Parathyroid adenoma (tissue), 2 donors: Measurements from ENCODE around the gene SUGP2.

Source experiments
- H2AFZ ChIP-seq: fragments of 300-600 bp; sonication (generic); one replicate; pipeline ENCODE4 v1.7.0; 2017; ENCODE audit warnings: antibody characterized with exemption, mild to moderate bottlenecking
- H3K27ac ChIP-seq: fragments of 300-600 bp; sonication (generic); one replicate; pipeline ENCODE4 v1.7.0; 2017
- H3K27me3 ChIP-seq: fragments of 300-600 bp; sonication (generic); one replicate; pipeline ENCODE4 v1.7.0; 2017; ENCODE audit warnings: low read length; ENCODE audit not compliant: control insufficient read depth, insufficient read depth
- H3K36me3 ChIP-seq: fragments of 300-600 bp; sonication (generic); one replicate; pipeline ENCODE4 v1.7.0; 2017; ENCODE audit warnings: low read length; ENCODE audit not compliant: control insufficient read depth, insufficient read depth
- H3K4me1 ChIP-seq: fragments of 300-600 bp; sonication (generic); one replicate; pipeline ENCODE4 v1.7.0; 2017; ENCODE audit warnings: control low read depth
- H3K4me2 ChIP-seq: fragments of 300-600 bp; sonication (generic); one replicate; pipeline ENCODE4 v1.7.0; 2017; ENCODE audit warnings: low read length
- H3K4me3 ChIP-seq: fragments of 300-600 bp; sonication (generic); one replicate; pipeline ENCODE4 v1.7.0; 2017; ENCODE audit warnings: low read depth, low read length
- H3K79me2 ChIP-seq: fragments of 300-600 bp; sonication (generic); one replicate; pipeline ENCODE4 v1.7.0; 2017; ENCODE audit warnings: control low read depth
- H3K9ac ChIP-seq: fragments of 300-600 bp; sonication (generic); one replicate; pipeline ENCODE4 v1.7.0; 2017; ENCODE audit warnings: mild to moderate bottlenecking
- H3K9me3 ChIP-seq: fragments of 300-600 bp; sonication (generic); one replicate; pipeline ENCODE4 v1.7.0; 2017; ENCODE audit warnings: low read length; ENCODE audit not compliant: control insufficient read depth
- TF ChIP-seq, protein P1 (sequence below): fragments of 300-600 bp; sonication (generic); IDR thresholded peaks from one replicate; pipeline ENCODE4 v1.7.0; 2017; ENCODE audit warnings: antibody characterized with exemption, mild to moderate bottlenecking
- donor health status: primary hyperparathyroidism.

The SUGP2 gene

DNA sequence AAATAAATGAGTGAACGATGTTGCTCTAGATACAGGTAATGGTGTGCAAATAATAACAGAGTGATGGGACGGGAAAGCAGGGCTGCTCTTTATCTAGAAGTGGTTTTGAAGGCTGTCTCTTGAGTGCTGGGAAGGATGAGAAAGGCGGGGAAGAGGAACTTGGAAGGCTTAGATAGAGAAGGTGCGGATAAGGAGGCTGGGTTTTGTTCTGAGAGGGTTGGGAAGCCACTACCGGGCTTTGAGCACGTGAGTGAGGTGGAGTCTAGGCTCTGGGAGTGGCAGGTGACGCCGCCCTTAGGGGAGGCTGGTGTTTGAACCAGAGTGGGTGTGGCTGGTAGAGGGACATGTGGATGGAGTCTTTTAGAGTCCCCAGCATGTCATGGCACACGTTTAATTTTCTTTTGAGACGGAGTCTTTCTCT lies 897 bp upstream of the SUGP2 start:
- H3K4me3 ChIP-seq, result peak overlapping the region; percentile 92
- TF ChIP-seq, protein P1, sequence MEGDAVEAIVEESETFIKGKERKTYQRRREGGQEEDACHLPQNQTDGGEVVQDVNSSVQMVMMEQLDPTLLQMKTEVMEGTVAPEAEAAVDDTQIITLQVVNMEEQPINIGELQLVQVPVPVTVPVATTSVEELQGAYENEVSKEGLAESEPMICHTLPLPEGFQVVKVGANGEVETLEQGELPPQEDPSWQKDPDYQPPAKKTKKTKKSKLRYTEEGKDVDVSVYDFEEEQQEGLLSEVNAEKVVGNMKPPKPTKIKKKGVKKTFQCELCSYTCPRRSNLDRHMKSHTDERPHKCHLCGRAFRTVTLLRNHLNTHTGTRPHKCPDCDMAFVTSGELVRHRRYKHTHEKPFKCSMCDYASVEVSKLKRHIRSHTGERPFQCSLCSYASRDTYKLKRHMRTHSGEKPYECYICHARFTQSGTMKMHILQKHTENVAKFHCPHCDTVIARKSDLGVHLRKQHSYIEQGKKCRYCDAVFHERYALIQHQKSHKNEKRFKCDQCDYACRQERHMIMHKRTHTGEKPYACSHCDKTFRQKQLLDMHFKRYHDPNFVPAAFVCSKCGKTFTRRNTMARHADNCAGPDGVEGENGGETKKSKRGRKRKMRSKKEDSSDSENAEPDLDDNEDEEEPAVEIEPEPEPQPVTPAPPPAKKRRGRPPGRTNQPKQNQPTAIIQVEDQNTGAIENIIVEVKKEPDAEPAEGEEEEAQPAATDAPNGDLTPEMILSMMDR, result no peak
- no peak overlapping the region for H3K27ac ChIP-seq
- peaks cover 44% of the 10 kb centered on the region for H3K79me2 ChIP-seq
- peak overlapping the region; percentile 93 for H3K4me2 ChIP-seq
- no peak overlapping the region for H3K9ac ChIP-seq
- H3K36me3 ChIP-seq, result no peaks in the 10 kb centered on the region
- H3K4me1 ChIP-seq, result no peaks in the 10 kb centered on the region
- no peaks in the 10 kb centered on the region for H3K27me3 ChIP-seq
- H3K9me3 ChIP-seq, result no peaks in the 10 kb centered on the region
- peak overlapping the region; percentile 78 for H2AFZ ChIP-seq

DNA sequence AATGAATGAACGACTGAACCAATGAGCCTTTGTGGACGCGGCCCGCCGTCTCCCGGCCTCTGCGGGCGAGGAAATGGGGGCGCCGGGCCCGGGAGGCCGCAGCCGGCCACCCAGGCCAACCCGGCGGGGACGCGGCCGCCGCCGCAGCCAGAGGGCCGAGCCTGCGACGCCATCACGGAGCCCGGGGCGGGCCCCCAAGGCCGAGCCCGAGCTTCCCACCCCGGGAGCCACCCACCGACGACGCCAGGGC lies 216 bp downstream of the SUGP2 start:
- no peak overlapping the region for H3K27ac ChIP-seq
- H2AFZ ChIP-seq, result peak overlapping the region; percentile 78
- H3K4me2 ChIP-seq, result peak overlapping the region; percentile 93
- H3K36me3 ChIP-seq, result no peaks in the 10 kb centered on the region
- peaks cover 41% of the 10 kb centered on the region for H3K79me2 ChIP-seq
- no peaks in the 10 kb centered on the region for H3K9me3 ChIP-seq
- H3K4me3 ChIP-seq, result peak overlapping the region; percentile 92
- no peaks in the 10 kb centered on the region for H3K27me3 ChIP-seq
- H3K9ac ChIP-seq, result no peak overlapping the region
- no peaks in the 10 kb centered on the region for H3K4me1 ChIP-seq
- TF ChIP-seq, protein P1, result no peak

DNA sequence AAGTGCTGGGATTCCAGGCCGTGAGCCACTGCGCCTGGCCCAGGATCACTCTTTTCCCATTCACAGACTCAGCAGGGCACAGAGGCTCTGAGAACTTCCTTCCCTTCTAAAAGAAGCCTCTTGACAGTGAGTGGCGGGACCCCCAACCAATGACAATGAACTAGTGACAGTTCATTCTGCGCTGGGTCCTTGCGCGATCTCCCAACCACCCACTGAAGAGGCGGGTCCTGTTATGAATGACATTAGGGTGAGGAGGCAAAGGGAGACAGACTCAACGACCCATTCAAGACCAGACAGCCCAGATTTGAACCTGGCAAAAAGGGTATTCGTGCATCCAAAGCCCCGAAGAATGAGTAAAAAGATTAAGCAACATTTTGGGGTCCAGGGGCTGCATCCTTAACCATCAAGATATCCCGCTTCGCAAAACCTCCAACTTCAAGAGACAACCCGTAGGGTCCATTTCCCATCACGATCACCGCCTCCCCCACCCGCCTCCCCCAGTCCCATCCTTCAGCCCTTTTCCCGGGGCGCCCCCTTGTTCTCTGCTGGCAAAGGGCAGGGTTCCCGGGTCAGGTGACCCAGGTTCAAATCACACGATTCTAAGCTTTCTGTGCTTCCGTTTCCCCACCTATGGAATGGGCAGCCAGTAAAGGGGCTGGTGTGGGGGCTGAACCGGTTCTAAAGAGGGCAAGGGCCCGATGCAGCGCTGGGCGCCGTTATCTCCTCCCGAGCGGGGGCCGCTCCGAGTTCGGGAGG lies 719 bp downstream of the SUGP2 start:
- Histone ChIP-seq H3K4me3 (peak overlapping the region; percentile 92), H3K27me3 (no peaks in the 10 kb centered on the region), H2AFZ (peak overlapping the region; percentile 45), H3K36me3 (no peaks in the 10 kb centered on the region), H3K27ac (no peak overlapping the region), H3K9me3 (no peaks in the 10 kb centered on the region), H3K79me2 (peaks cover 36% of the 10 kb centered on the region), H3K9ac (no peak overlapping the region), H3K4me1 (no peaks in the 10 kb centered on the region), H3K4me2 (peak overlapping the region; percentile 93)
- TF ChIP-seq, protein P1, result no peak

DNA sequence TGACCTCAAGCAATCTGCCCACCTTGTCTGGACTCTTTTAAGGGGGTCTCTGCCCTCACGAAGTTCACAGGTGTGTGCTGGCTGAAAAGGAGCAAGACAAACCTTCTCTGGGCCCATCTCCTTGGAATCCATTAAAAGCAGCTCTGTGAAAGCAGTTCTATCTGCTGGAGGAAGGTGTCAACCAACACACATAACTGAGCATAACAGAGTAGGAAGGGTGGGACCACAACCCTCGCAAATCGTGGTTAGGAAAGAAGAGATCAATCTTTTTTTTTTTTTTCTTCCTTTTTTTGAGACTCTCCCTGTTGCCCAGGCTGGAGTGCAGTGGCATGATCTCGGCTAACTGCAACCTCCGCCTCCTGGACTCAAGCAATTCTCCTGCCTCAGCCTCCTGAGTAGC lies 1.4 kb downstream of the SUGP2 start:
- Histone ChIP-seq H3K9me3 (no peaks in the 10 kb centered on the region), H3K79me2 (peaks cover 36% of the 10 kb centered on the region), H3K27ac (no peak overlapping the region), H3K27me3 (no peaks in the 10 kb centered on the region), H3K4me2 (no peak overlapping the region), H3K36me3 (no peaks in the 10 kb centered on the region), H3K9ac (no peak overlapping the region), H2AFZ (no peak overlapping the region), H3K4me1 (no peaks in the 10 kb centered on the region), H3K4me3 (no peak overlapping the region)
- TF ChIP-seq, protein P1, result no peak

DNA sequence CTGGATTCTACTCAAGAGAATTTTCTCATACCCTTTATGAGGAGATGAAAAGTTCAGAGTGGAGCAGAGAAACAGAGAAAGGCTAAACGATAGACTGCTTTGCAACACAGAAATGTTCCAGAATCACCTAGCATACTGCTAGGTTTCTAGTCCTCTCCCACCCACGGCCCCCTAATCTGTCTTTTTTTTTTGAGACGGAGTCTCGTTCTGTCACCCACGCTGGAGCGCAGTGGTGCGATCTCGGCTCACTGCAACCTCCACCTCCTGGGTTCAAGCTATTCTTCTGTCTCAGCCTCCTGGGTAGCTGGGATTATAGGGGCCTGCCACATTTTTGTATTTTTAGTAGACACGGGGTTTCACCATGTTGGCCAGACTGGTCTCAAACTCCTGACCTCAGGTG lies 4.8 kb downstream of the SUGP2 start:
- no peaks in the 10 kb centered on the region for H3K36me3 ChIP-seq
- TF ChIP-seq, protein P1, result no peak
- H3K79me2 ChIP-seq, result peaks cover 24% of the 10 kb centered on the region
- H3K27me3 ChIP-seq, result no peaks in the 10 kb centered on the region
- H3K4me1 ChIP-seq, result no peaks in the 10 kb centered on the region
- no peaks in the 10 kb centered on the region for H3K9me3 ChIP-seq
- H3K27ac ChIP-seq, result no peak overlapping the region
- H3K9ac ChIP-seq, result no peak overlapping the region
- no peak overlapping the region for H3K4me3 ChIP-seq
- no peak overlapping the region for H3K4me2 ChIP-seq
- no peak overlapping the region for H2AFZ ChIP-seq
